ENCODE measurements around the gene SON.
"Not testable (repeated sequence)": the region's sequence is repeated elsewhere in the genome, so short reads cannot be mapped to it uniquely, and the experiment has no call there.

The SON gene, protein sequence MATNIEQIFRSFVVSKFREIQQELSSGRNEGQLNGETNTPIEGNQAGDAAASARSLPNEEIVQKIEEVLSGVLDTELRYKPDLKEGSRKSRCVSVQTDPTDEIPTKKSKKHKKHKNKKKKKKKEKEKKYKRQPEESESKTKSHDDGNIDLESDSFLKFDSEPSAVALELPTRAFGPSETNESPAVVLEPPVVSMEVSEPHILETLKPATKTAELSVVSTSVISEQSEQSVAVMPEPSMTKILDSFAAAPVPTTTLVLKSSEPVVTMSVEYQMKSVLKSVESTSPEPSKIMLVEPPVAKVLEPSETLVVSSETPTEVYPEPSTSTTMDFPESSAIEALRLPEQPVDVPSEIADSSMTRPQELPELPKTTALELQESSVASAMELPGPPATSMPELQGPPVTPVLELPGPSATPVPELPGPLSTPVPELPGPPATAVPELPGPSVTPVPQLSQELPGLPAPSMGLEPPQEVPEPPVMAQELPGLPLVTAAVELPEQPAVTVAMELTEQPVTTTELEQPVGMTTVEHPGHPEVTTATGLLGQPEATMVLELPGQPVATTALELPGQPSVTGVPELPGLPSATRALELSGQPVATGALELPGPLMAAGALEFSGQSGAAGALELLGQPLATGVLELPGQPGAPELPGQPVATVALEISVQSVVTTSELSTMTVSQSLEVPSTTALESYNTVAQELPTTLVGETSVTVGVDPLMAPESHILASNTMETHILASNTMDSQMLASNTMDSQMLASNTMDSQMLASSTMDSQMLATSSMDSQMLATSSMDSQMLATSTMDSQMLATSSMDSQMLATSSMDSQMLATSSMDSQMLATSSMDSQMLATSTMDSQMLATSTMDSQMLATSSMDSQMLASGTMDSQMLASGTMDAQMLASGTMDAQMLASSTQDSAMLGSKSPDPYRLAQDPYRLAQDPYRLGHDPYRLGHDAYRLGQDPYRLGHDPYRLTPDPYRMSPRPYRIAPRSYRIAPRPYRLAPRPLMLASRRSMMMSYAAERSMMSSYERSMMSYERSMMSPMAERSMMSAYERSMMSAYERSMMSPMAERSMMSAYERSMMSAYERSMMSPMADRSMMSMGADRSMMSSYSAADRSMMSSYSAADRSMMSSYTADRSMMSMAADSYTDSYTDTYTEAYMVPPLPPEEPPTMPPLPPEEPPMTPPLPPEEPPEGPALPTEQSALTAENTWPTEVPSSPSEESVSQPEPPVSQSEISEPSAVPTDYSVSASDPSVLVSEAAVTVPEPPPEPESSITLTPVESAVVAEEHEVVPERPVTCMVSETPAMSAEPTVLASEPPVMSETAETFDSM (N-terminal part only)

GRCh38 chr21:33542640-33543504 is at the start of gene SON:
SON (plus strand) TSS chr21:33543038; CDS start chr21:33543093, 55 bp downstream.
- peak; percentile 100 for DNase-seq (ENCODE audit: low spot score)

DNA sequence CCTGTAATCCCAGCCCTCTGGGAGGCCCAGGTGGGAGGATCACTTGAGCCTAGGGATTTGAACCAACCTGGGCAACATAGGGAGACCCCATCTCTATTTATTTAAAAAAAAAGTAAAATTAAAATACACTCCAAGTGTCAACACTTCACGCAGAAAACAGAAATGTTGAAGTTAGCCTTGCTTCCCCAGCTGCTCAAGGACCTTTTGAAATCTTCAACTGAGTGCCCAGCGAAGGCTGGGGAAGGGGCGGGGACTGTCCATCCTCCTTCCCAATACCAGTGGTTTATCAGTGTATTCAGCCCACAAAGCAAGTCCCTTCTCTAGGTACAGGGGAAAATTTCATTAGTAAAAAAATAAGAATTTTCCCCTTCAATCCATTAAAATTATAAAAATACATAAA is 49.1 kb upstream of the SON start:
- DNase-seq (ENCODE audit: low spot score) = no peak

DNA sequence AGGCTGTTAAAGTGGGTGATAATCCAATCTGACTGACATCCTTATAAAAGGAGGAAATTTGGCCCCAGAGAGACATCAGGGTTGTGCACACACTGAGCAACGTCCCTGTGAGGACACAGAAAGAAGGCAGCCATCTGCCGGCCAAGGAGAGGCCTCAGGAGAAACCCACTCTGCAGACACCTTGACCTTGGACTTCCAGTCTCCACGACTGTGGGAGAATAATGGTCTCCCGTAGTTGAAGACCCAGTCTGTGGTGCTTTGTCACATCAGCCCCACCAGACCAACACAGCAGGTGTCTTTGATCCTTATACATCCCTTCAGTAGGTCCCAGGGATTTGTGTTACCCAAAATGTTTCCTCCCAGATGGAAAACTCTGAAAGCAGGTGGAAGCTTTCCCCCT is 47.1 kb upstream of the SON start:
- DNase-seq (ENCODE audit: low spot score) = no peak

DNA sequence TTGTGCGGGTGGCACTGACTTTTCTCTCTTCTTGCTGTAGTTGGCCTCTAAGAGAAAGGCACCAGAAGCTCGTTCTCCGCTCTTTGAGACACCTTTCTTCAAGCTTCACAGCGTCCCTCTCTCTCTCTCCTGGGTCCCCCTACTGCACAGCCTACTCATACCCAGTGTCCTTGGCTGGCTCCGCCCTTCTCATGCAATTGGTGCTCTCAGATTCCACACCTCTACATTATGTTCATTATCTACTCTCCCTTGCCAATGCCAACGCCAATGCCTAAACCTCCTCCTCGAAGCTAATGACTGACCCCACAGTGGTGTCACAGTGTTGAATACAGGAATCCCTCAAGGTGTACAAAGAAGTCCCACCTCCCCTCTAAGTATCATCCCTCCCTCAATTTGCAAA is 46.5 kb upstream of the SON start:
- no peak for DNase-seq (ENCODE audit: low spot score)

GRCh38 chr21:33505833-33506232 is 37.0 kb upstream of the SON start:
- no peak for DNase-seq (ENCODE audit: low spot score)

DNA sequence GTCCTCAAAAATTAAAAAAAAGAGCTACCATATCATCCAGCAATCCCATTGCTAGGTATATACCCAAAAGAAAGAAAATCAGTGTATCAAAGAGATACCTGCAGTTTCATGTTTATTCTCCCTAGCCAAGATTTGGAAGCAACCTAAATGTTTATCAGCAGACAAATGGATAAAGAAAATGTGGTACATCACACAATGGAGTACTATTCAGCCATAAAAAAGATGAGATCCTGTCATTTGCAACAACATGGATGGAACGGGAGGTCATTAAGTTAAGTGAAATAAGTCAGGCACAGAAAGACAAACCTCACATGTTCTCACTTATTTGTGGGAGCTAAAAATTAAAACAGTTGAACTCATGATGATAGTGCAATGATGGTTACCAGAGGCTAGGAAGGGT is 35.8 kb upstream of the SON start:
- DNase-seq (ENCODE audit: low spot score) = not testable (repeated sequence)

GRCh38 chr21:33510826-33511225 is 32.0 kb upstream of the SON start:
- DNase-seq (ENCODE audit: low spot score) = peak; percentile 83

- DNase-seq (ENCODE audit: low spot score) = no peak
Observed at GRCh38 chr21:33511639-33512038, 31.2 kb upstream of the SON start.

DNA sequence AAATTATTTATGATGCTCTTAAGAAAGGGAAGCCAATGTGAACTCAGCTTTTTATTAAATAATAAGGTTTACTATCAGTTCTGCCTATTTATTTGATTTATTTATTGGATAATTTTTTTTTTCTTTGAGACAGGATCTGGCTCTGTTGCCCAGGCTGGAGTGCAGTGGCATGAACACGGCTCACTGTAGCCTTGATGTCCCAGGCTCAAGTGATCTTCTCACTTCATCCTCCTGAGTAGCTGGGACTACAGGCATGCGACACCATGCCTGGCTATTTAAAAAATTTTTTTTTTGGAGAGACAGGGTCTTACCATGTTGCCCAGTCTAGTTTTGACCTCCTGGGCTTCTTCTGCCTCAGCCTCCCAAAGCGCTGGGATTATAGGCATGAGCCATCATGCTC is 30.4 kb upstream of the SON start:
- DNase-seq (ENCODE audit: low spot score) = no peak

- no peak for DNase-seq (ENCODE audit: low spot score)
Observed at GRCh38 chr21:33514229-33514628, 28.6 kb upstream of the SON start.

DNA sequence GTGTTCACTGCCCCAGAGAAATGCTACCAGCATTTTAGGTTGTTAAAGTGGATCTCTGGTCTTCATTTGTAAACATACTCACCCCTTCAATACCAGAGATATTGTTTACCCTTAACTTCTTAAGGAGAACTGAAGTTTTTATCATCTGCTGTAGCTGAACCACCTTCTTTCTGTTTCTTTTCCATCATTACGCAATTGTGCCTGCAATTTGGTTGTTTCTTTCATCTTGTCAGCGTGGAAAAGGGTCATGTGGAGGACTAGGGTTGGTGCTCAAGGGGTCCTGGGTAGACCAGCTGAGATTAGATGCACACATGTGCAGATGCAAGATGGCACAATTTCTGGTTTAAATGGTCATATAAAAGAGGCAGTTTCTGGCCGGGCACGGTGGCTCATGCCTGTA is 23.9 kb upstream of the SON start:
- no peak for DNase-seq (ENCODE audit: low spot score)

- DNase-seq (ENCODE audit: low spot score) = no peak
Observed at GRCh38 chr21:33522297-33522952, 20.4 kb upstream of the SON start.

DNA sequence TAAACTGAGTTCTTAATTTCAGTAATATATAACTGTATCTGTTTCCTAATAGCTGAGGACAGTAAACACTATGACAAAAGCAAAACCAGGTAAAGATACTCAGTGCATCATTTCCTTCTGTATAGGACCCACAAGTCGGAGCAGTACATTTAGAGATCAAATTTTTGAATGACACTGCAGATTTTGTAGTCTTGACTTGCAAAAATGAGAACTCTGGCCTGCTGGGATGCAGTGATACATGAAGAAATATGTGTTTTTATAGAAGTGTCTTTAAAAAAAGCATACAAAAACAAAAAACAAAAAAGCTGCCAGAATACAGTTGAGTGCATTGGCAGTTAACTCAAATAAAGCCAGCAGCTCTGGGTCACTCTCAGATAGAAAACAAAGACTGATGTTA is 19.9 kb upstream of the SON start:
- no peak for DNase-seq (ENCODE audit: low spot score)

DNA sequence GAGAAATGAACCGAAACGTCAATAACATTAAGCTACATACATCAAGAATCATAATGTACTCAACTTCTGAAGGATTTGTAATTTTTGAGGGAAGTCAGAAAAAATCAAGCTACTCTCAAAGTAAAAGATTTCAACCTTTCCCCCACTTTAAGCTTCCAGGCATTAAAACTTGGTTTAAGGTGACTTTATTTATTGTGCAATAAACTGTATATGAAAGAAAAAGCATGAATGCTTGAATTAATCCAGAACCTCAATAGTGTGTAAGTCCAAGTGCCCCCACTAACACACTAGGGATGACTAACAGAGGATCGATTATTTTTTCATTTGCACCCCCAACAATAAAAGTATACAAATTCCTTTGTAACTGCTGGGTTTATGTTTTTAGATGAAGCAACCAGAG is 11.8 kb upstream of the SON start:
- DNase-seq (ENCODE audit: low spot score) = no peak

GRCh38 chr21:33537212-33537611 is 5.6 kb upstream of the SON start:
- DNase-seq (ENCODE audit: low spot score) = no peak

DNA sequence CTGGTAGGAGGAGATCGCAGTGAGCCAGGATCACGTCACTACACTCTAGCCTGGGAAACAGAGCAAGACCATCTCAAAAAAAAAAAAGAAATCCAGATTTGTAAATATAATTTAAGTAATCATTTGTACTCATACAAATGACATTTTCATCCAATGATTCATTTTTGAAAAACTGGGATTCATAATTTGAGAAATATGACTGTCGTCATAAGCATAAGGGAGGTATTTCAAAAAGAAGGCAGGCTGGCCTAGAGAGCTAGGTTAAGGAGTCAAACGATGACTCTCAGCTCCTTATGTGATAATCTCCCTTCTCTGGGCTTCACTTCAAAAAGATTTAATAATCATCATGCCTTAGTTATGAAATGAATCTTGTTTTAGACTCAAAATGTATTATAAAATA is 3.2 kb upstream of the SON start:
- no peak for DNase-seq (ENCODE audit: low spot score)

GRCh38 chr21:33540711-33541104 is 2.1 kb upstream of the SON start:
- no peak for DNase-seq (ENCODE audit: low spot score)

DNA sequence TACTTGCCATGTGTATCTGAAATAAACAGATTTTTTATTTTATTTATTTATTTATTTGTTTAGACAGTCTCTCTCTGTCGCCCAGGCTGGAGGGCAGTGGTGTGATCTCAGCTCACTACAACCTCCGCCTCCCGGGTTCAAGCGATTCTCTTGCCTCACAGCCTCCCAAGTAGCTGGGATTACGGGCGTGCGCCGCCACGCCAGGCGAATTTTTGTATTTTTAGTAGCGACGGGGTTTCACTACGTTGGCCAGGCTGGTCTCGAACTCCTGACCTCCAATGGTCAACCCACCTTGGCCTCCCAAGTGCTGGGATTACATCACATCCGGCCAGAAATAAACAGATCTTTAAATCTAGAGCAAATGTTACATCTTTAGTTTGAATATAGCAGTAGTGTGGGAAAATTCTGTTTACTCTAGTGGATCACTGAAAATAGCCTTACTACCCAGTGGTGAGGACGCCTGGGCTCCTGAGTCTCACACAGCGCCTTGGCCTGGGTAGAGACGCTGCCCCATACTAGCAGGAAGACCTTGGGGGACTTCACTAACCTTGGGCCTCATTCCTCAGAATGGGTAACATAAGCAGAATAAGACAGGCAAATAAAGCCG is 1.6 kb upstream of the SON start:
- peak; percentile 7 for DNase-seq (ENCODE audit: low spot score)

DNA sequence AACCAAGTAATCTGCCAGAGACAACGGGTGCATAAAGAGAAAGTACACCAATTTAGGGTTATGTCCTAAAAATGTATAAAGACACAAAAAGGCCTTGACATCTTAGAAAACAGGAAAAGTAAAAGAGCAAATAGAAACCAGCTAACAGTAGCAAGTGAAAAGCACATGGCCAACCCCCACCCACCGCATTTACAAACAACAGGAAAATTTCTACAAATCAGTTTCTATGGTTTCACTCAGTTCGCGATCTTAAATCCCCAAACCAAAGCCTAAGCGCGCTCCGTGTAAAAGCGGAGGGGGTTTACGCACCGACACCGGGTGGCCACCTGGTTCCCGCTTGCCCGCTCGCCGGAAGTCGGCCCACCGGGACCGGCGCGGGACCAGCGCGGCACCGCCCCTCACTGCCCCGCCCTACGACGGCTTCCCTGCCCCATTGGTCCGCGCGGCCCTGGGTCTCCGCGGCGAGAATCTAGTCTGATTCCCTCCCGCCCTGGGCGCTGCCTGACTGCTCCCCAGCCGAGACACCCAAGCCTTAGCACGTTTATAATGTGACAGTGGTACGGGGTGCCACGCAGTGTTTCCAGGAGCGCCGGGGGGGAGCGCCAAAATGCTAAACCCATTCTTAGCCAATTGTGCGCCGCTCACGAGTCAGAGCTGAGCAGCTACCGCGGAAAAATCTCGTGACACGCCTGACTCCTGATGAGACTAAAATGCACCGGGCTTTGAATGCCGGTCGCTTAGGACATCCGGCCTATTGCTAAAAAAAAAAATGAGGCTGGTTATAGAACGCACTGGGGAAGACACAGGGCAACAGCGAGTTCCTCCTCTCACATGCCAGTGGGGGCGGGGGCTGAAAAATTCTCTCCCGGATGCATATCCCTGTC is 840 bp upstream of the SON start, which contains the start of gene GART:
Gene GART (minus strand): TSS at position 362 of the 884 bp plus-strand sequence. CDS start 2,802 bp downstream, outside the sequence.
- DNase-seq (ENCODE audit: low spot score) = peak; percentile 81
